CD8-positive, alpha-beta memory T cell (primary cell): ENCODE results near the gene RASGRP1. TPM values are rescaled to one million over a fixed set of nuclear protein-coding genes. Genes with fewer than 3 reads are reported as not detected.
A peak's percentile ranks its signal among the peaks of the same experiment; 100 is the strongest.

Experiments used
- CTCF ChIA-PET: fragments of 350-600 bp; sonication (Branson Sonifier 250); formaldehyde crosslinking; loops from one replicate; lab custom pipeline; 2021; ENCODE audit warnings: antibody characterized with exemption; lab: Charles Lee
- POLR2A ChIA-PET: fragments of 350-600 bp; sonication (Branson Sonifier 250); formaldehyde crosslinking; loops from one replicate; lab custom pipeline; 2021; ENCODE audit warnings: antibody characterized with exemption; lab: Charles Lee
- DNase-seq, 5 donors: peaks; one replicate each; pipeline versions ENCODE4 v3.0.0 to v3.0.0-alpha.2; 2020 to 2022; ENCODE audit warnings: mixed read lengths in 1 of 5
- H3K27ac ChIP-seq: one replicate; pipeline ENCODE4 v1.7.0; 2013; ENCODE audit warnings: low read depth, mild to moderate bottlenecking, low read length, moderate library complexity
- H3K27me3 ChIP-seq: 2 replicates; pipeline ENCODE4 v1.7.0; 2013; ENCODE audit warnings: low read length, mild to moderate bottlenecking; ENCODE audit not compliant: insufficient read depth, poor library complexity, severe bottlenecking
- H3K36me3 ChIP-seq: 2 replicates; pipeline ENCODE4 v1.7.0; 2013; ENCODE audit warnings: mild to moderate bottlenecking, low read length, moderate library complexity; ENCODE audit not compliant: insufficient read depth
- H3K4me1 ChIP-seq: 2 replicates; pipeline ENCODE4 v1.7.0; 2013; ENCODE audit warnings: mild to moderate bottlenecking, low read length, moderate library complexity; ENCODE audit not compliant: insufficient read depth
- H3K4me3 ChIP-seq: 2 replicates; pipeline ENCODE4 v1.7.0; 2013; ENCODE audit warnings: mild to moderate bottlenecking, low read length
- H3K9me3 ChIP-seq: 2 replicates; pipeline ENCODE4 v1.7.0; 2013; ENCODE audit warnings: mild to moderate bottlenecking, low read length
- H3K27ac Mint-ChIP-seq, 8 donors: one replicate each; pipeline ENCODE4 v1.8.0; 2020 to 2021; ENCODE audit warnings: mixed read lengths in 8 of 8, mild to moderate bottlenecking in 6 of 8, inconsistent platforms in 3 of 8, moderate library complexity in 3 of 8
- H3K27me3 Mint-ChIP-seq, 2 donors: one replicate each; pipeline ENCODE4 v1.8.0; 2020 to 2021; ENCODE audit warnings: mixed read lengths in 2 of 2, mild to moderate bottlenecking in 1 of 2, moderate library complexity in 1 of 2
- H3K36me3 Mint-ChIP-seq, 3 donors: one replicate each; pipeline ENCODE4 v1.8.0; 2020 to 2021; ENCODE audit warnings: mixed read lengths in 3 of 3, inconsistent platforms in 1 of 3, mild to moderate bottlenecking in 1 of 3
- H3K4me1 Mint-ChIP-seq, 3 donors: one replicate each; pipeline ENCODE4 v1.8.0; 2020 to 2021; ENCODE audit warnings: mixed read lengths in 3 of 3, inconsistent platforms in 1 of 3, mild to moderate bottlenecking in 1 of 3
- H3K4me3 Mint-ChIP-seq, 7 donors: one replicate each; pipeline ENCODE4 v1.8.0; 2020 to 2021; ENCODE audit warnings: mixed read lengths in 7 of 7, mild to moderate bottlenecking in 6 of 7, moderate library complexity in 4 of 7, inconsistent platforms in 2 of 7
- H3K9me3 Mint-ChIP-seq, 5 donors: one replicate each; pipeline ENCODE4 v1.8.0; 2020 to 2022; ENCODE audit warnings: mixed read lengths in 5 of 5, mild to moderate bottlenecking in 3 of 5, moderate library complexity in 2 of 5, inconsistent platforms in 1 of 5
- polyA plus RNA-seq: library from polyadenylated mRNA; unstranded; fragments of 300-500 nt; fragmentation: Illumina TruSeq; gene quantifications from one replicate; pipeline ENCODE4 v1.2.3, GENCODE V29; 2021
- total RNA-seq, 2 experiments: library from RNA; stranded (reverse); gene quantifications; one replicate each; pipeline ENCODE4 v1.2.3, GENCODE V29; 2021

The RASGRP1 gene
- total and polyA plus RNA-seq, 3 experiments from 2014 or later = 64.7 to 90.9 (median 67.9) TPM

- ChIA-PET POLR2A (no interaction called here), CTCF (interaction anchor here (0.9 kb wide), 1 partner anchor 41 kb away, joined by 3 read pairs; the partner anchor contains the start of gene RASGRP1)
- no peak overlapping the region for H3K27ac Mint-ChIP-seq
- no peaks in the 10 kb centered on the region for H3K36me3 Mint-ChIP-seq
- no peak overlapping the region for H3K4me3 Mint-ChIP-seq
- no peak for DNase-seq
- H3K27ac ChIP-seq = no peak overlapping the region
- no peaks in the 10 kb centered on the region for H3K36me3 ChIP-seq
- no peaks in the 10 kb centered on the region for H3K9me3 Mint-ChIP-seq
- H3K27me3 Mint-ChIP-seq = no peaks in the 10 kb centered on the region
- H3K4me1 ChIP-seq = peaks cover 16% of the 10 kb centered on the region
- H3K4me3 ChIP-seq = no peak overlapping the region
- peaks cover 28 to 31% (median 29%) of the 10 kb centered on the region in 3 donors for H3K4me1 Mint-ChIP-seq
- no peaks in the 10 kb centered on the region for H3K27me3 ChIP-seq
- H3K9me3 ChIP-seq = no peaks in the 10 kb centered on the region
These were observed 41.1 kb upstream of the RASGRP1 start for GRCh38 chr15:38605744-38606143.

GRCh38 chr15:38603672-38604071 is 39.1 kb upstream of the RASGRP1 start:
- no peaks in the 10 kb centered on the region for H3K36me3 Mint-ChIP-seq
- H3K27me3 Mint-ChIP-seq = no peaks in the 10 kb centered on the region
- no peak for DNase-seq
- POLR2A ChIA-PET = no interaction called here
- Histone ChIP-seq H3K36me3 (no peaks in the 10 kb centered on the region), H3K27ac (no peak overlapping the region), H3K27me3 (no peaks in the 10 kb centered on the region), H3K4me3 (no peak overlapping the region), H3K4me1 (no peaks in the 10 kb centered on the region), H3K9me3 (no peaks in the 10 kb centered on the region)
- peaks cover 8 to 10% (median 8%) of the 10 kb centered on the region in 3 donors for H3K4me1 Mint-ChIP-seq
- no peaks in the 10 kb centered on the region for H3K9me3 Mint-ChIP-seq
- H3K27ac Mint-ChIP-seq = no peak overlapping the region
- CTCF ChIA-PET = interaction anchor here (1.1 to 1.6 kb wide), 2 partner anchors 16 to 39 kb away, joined by 3 to 8 read pairs; partner anchors contain the start of gene RASGRP1
- H3K4me3 Mint-ChIP-seq = no peak overlapping the region

DNA sequence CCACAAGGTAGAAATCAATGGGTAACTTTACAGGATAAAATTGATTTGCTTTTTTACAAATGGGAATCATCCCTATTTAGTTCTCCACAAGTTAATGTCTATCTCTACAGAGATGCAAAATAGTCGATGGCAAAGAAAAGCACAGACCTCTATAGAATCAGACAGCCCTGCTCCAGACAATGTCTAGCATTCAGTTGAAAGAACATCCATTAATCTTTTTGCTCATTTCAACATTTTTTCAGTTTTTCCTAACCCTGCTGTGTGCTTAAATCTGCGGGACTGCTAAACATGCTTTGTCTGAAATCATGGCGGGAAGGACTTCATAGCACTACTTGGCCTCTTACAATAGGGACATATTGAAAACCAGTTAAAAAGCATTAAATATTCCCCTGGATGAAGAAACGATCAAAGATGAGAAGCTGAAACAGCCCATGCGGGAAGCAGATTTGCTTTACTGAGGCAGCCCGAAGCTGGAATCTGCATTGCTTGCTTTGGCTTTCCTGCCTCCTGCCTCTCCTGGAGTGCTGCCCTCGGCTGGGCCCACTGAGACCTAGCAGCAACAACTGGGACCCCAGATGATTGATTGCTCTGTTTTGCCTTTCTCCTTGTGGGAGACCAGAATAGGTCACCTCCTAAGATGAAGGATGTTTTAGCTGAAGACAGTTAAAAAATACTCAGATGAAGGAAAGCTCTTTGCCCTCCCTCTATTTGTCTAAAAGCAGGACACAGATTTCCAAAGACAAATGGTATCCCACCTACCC is 38.5 kb upstream of the RASGRP1 start:
- CTCF ChIA-PET = interaction anchor here (1.1 to 1.6 kb wide), 2 partner anchors 16 to 39 kb away, joined by 3 to 8 read pairs; partner anchors contain the start of gene RASGRP1

DNA sequence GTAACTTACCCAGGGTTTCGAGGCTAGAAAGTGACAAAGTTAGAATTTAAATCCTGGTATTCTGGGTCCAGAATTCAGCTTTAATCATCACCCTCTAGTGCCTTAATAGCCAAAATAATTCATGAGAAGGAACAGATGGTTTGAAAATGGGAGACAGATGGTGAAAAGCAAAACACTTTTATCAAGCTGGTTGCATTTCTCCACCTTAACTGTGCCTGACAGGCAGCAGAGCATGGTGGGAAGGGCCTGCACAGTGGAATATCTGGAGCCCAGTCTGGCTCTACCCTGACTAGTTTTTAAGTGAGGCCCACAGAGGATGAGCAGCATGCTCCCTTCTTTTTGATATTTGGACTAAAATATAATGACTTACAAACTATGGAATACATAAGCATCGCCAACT is 35.6 kb upstream of the RASGRP1 start:
- no peak overlapping the region for H3K4me3 Mint-ChIP-seq
- Histone ChIP-seq H3K27ac (no peak overlapping the region), H3K4me3 (no peak overlapping the region), H3K36me3 (no peaks in the 10 kb centered on the region), H3K27me3 (no peaks in the 10 kb centered on the region), H3K4me1 (no peaks in the 10 kb centered on the region), H3K9me3 (no peaks in the 10 kb centered on the region)
- DNase-seq = no peak
- H3K9me3 Mint-ChIP-seq = no peaks in the 10 kb centered on the region
- H3K4me1 Mint-ChIP-seq = no peaks in the 10 kb centered on the region
- no peaks in the 10 kb centered on the region for H3K27me3 Mint-ChIP-seq
- ChIA-PET CTCF (interaction anchor here (2.2 kb wide), 1 partner anchor 36 kb away, joined by 7 read pairs; the partner anchor contains the start of gene RASGRP1), POLR2A (interaction anchor here (0.8 kb wide), 1 partner anchor 34 kb away, joined by 3 read pairs; no protein-coding TSS in a partner anchor)
- H3K36me3 Mint-ChIP-seq = peaks cover 0 to 2% (median 0%) of the 10 kb centered on the region in 3 donors
- peak overlapping the region in 1 of 8 donors; percentile 21 for H3K27ac Mint-ChIP-seq

More for the DNA sequence above, 38.5 kb upstream of the RASGRP1 start:
- no peak for DNase-seq
- Mint-ChIP-seq H3K9me3 (no peaks in the 10 kb centered on the region), H3K4me3 (no peak overlapping the region), H3K4me1 (peaks cover 2 to 5% (median 2%) of the 10 kb centered on the region in 3 donors), H3K27ac (no peak overlapping the region), H3K27me3 (no peaks in the 10 kb centered on the region), H3K36me3 (no peaks in the 10 kb centered on the region)
- H3K27ac ChIP-seq = no peak overlapping the region
- H3K36me3 ChIP-seq = no peaks in the 10 kb centered on the region
- POLR2A ChIA-PET = no interaction called here
- H3K4me1 ChIP-seq = no peaks in the 10 kb centered on the region
- no peak overlapping the region for H3K4me3 ChIP-seq
- no peaks in the 10 kb centered on the region for H3K9me3 ChIP-seq
- no peaks in the 10 kb centered on the region for H3K27me3 ChIP-seq

DNA sequence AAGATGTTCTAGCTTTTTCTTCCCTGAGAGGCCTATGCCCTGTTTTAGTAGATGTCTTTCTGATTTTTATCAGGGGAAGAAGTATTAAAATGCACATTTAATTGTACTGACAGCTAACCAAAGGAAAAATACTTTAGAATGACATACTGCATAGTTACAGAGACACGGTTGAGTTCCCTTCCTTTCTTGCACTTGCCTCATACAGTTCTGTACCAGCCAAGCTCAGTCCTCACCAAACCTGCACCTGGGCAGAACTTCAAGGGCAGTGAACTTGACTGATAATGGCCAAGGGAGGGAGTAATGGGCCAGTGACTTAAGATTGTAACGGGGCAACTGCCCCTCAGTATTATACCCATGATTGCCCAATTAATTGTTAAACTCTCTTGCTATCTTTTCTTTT is 34.1 kb upstream of the RASGRP1 start:
- DNase-seq = no peak
- peak overlapping the region in 1 of 8 donors; percentile 12 for H3K27ac Mint-ChIP-seq
- ChIA-PET POLR2A (interaction anchor here (1.2 kb wide), 1 partner anchor 54 kb away, joined by 3 read pairs; no protein-coding TSS in a partner anchor), CTCF (interaction anchor here (2.2 kb wide), 1 partner anchor 35 kb away, joined by 7 read pairs; the partner anchor contains the start of gene RASGRP1)
- Histone ChIP-seq H3K27ac (no peak overlapping the region), H3K9me3 (no peaks in the 10 kb centered on the region), H3K36me3 (no peaks in the 10 kb centered on the region), H3K4me1 (no peaks in the 10 kb centered on the region), H3K27me3 (no peaks in the 10 kb centered on the region), H3K4me3 (no peak overlapping the region)
- H3K4me3 Mint-ChIP-seq = no peak overlapping the region
- H3K9me3 Mint-ChIP-seq = no peaks in the 10 kb centered on the region
- H3K36me3 Mint-ChIP-seq = peaks cover 0 to 3% (median 0%) of the 10 kb centered on the region in 3 donors
- no peaks in the 10 kb centered on the region for H3K27me3 Mint-ChIP-seq
- no peaks in the 10 kb centered on the region for H3K4me1 Mint-ChIP-seq

- ChIA-PET POLR2A (no interaction called here), CTCF (interaction anchor here (1.4 kb wide), 1 partner anchor 78 kb away, joined by 3 read pairs; no protein-coding TSS in a partner anchor)
- Histone ChIP-seq H3K27me3 (no peaks in the 10 kb centered on the region), H3K9me3 (no peaks in the 10 kb centered on the region), H3K36me3 (no peaks in the 10 kb centered on the region), H3K4me3 (no peak overlapping the region), H3K27ac (no peak overlapping the region), H3K4me1 (no peaks in the 10 kb centered on the region)
- Mint-ChIP-seq H3K9me3 (no peaks in the 10 kb centered on the region), H3K4me3 (no peak overlapping the region), H3K27me3 (no peaks in the 10 kb centered on the region), H3K36me3 (peaks cover 0 to 3% (median 0%) of the 10 kb centered on the region in 3 donors), H3K4me1 (no peaks in the 10 kb centered on the region), H3K27ac (no peak overlapping the region)
- no peak for DNase-seq
These were observed 32.7 kb upstream of the RASGRP1 start for GRCh38 chr15:38597219-38597800.

DNA sequence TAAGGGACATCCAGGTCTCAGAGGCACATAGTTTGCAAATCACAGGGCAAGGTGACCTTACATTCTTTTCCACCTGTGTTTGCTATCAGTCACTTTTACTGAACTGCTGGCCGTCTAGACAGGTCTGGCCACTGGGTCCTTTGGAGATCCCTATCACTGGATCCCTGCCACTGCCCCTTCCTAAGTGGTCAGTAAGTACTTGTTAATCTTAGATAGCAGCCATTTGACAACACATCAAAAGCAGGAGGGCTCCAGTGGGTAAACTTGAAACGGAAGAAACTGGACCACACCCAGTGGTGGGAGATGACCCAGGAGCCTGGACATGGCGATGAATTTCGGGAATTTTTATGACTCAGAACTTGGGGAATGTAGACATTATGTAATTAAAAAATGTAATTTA is 28.9 kb upstream of the RASGRP1 start:
- no peaks in the 10 kb centered on the region for H3K27me3 ChIP-seq
- H3K4me3 Mint-ChIP-seq = no peak overlapping the region
- DNase-seq = no peak
- no peak overlapping the region for H3K4me3 ChIP-seq
- H3K27ac Mint-ChIP-seq = no peak overlapping the region
- H3K9me3 Mint-ChIP-seq = no peaks in the 10 kb centered on the region
- peaks cover 0 to 9% (median 0%) of the 10 kb centered on the region in 3 donors for H3K36me3 Mint-ChIP-seq
- H3K36me3 ChIP-seq = no peaks in the 10 kb centered on the region
- ChIA-PET POLR2A (no interaction called here), CTCF (no interaction called here)
- H3K9me3 ChIP-seq = no peaks in the 10 kb centered on the region
- peaks cover under 1% of the 10 kb centered on the region for H3K4me1 ChIP-seq
- no peak overlapping the region for H3K27ac ChIP-seq
- H3K27me3 Mint-ChIP-seq = peaks cover 0 to 2% of the 10 kb centered on the region in 2 donors
- H3K4me1 Mint-ChIP-seq = peaks cover 0 to 14% (median 2%) of the 10 kb centered on the region in 3 donors
